ENCODE results near the gene MYOT.

- TF ChIP-seq, protein P1, sequence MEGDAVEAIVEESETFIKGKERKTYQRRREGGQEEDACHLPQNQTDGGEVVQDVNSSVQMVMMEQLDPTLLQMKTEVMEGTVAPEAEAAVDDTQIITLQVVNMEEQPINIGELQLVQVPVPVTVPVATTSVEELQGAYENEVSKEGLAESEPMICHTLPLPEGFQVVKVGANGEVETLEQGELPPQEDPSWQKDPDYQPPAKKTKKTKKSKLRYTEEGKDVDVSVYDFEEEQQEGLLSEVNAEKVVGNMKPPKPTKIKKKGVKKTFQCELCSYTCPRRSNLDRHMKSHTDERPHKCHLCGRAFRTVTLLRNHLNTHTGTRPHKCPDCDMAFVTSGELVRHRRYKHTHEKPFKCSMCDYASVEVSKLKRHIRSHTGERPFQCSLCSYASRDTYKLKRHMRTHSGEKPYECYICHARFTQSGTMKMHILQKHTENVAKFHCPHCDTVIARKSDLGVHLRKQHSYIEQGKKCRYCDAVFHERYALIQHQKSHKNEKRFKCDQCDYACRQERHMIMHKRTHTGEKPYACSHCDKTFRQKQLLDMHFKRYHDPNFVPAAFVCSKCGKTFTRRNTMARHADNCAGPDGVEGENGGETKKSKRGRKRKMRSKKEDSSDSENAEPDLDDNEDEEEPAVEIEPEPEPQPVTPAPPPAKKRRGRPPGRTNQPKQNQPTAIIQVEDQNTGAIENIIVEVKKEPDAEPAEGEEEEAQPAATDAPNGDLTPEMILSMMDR (IDR thresholded peaks at IDR 0.05): no peak
- no peak for TF ChIP-seq E2F5 (CRISPR knock-in tag; IDR thresholded peaks at IDR 0.05)
- no peak for TF ChIP-seq CREM (CRISPR knock-in tag; IDR thresholded peaks at IDR 0.05)
- TF ChIP-seq, protein P2, sequence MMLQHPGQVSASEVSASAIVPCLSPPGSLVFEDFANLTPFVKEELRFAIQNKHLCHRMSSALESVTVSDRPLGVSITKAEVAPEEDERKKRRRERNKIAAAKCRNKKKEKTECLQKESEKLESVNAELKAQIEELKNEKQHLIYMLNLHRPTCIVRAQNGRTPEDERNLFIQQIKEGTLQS (CRISPR knock-in tag; conservative IDR thresholded peaks at IDR 0.05): no peak
- TF ChIP-seq USF2 (CRISPR knock-in tag; IDR thresholded peaks at IDR 0.05): no peak
- TF ChIP-seq IRF2 (CRISPR knock-in tag; IDR thresholded peaks at IDR 0.05; ENCODE audit: borderline replicate concordance, low read depth): no peak
- TF ChIP-seq JUN (CRISPR knock-in tag; IDR thresholded peaks at IDR 0.05): no peak
- TF ChIP-seq CBFB (CRISPR knock-in tag; IDR thresholded peaks at IDR 0.05; ENCODE audit: low read depth): no peak
- TF ChIP-seq ETV6 (CRISPR knock-in tag; IDR thresholded peaks at IDR 0.05): no peak
- no peak for TF ChIP-seq NR3C1 (CRISPR knock-in tag; conservative IDR thresholded peaks at IDR 0.05; ENCODE audit: low read depth)
- TF ChIP-seq FOXJ3 (CRISPR knock-in tag; IDR thresholded peaks at IDR 0.05; ENCODE audit: borderline replicate concordance): no peak
- TF ChIP-seq CREB1 (CRISPR knock-in tag; IDR thresholded peaks at IDR 0.05): no peak
Measured at GRCh38 chr5:137867664-137868063, at the start of gene MYOT.
